Progenitor cell of endocrine pancreas (in vitro differentiated cells): ENCODE data around the gene FCHSD2. TPM values are rescaled to one million over a fixed set of nuclear protein-coding genes. Genes with fewer than 3 reads are reported as not detected.

ENCODE experiments used
- DNase-seq: peaks from one replicate; pipeline ENCODE4 v3.0.0; 2021; ENCODE audit warnings: low spot score; ENCODE audit not compliant: unreplicated experiment
- H3K27ac Mint-ChIP-seq: 2 replicates; pipeline ENCODE4 v1.8.0; 2021; ENCODE audit warnings: mild to moderate bottlenecking, moderate library complexity, mixed read lengths
- H3K27me3 Mint-ChIP-seq: 2 replicates; pipeline ENCODE4 v1.8.0; 2021; ENCODE audit warnings: mixed read lengths
- H3K36me3 Mint-ChIP-seq: 2 replicates; pipeline ENCODE4 v1.8.0; 2022; ENCODE audit warnings: mixed read lengths; ENCODE audit not compliant: insufficient read depth
- H3K4me1 Mint-ChIP-seq: 2 replicates; pipeline ENCODE4 v1.8.0; 2021; ENCODE audit warnings: low read depth, mixed read lengths
- H3K4me3 Mint-ChIP-seq: 2 replicates; pipeline ENCODE4 v1.8.0; 2021; ENCODE audit warnings: low read depth, mild to moderate bottlenecking, moderate library complexity, mixed read lengths
- H3K9me3 Mint-ChIP-seq: 2 replicates; pipeline ENCODE4 v1.8.0; 2021; ENCODE audit warnings: low read depth, mixed read lengths
- CTCF ChIP-seq: fragments of 200-600 bp; sonication (generic); IDR thresholded peaks from one replicate; pipeline ENCODE4 v1.5.0; 2021; ENCODE audit warnings: antibody characterized with exemption, mild to moderate bottlenecking; ENCODE audit not compliant: unreplicated experiment
- total RNA-seq: library from RNA; stranded (reverse); gene quantifications from 2 replicates; pipeline ENCODE4 v1.2.1, GENCODE V29; 2021

FCHSD2 gene
- total RNA-seq, 1 donor from 2014 or later = 35.4 TPM

DNA sequence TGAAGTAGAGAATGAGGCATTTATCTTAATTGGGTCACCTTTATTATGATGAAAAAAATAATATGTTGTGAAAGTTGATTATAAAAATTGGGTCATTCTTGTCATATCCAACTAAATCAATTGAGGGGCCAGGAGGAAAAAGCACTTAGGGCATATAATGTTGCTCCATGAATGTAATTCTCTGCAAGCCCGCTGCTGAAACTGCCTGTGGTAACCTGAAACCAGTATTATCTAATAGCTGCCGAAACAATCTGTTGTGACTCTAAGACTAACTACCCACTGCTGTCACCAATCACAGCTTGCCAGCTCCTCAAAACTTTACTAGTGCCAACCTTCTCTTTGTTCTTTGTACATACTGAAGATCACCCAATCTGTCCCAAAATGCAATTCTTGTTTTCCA lies 212.1 kb downstream of the FCHSD2 start:
- no peak overlapping the region for H3K4me3 Mint-ChIP-seq
- no peaks in the 10 kb centered on the region for H3K27me3 Mint-ChIP-seq
- no peak for DNase-seq
- H3K36me3 Mint-ChIP-seq = no peaks in the 10 kb centered on the region
- H3K27ac Mint-ChIP-seq = peak overlapping the region; percentile 26
- H3K9me3 Mint-ChIP-seq = no peaks in the 10 kb centered on the region
- TF ChIP-seq CTCF = no peak
- H3K4me1 Mint-ChIP-seq = peaks cover 12% of the 10 kb centered on the region

DNA sequence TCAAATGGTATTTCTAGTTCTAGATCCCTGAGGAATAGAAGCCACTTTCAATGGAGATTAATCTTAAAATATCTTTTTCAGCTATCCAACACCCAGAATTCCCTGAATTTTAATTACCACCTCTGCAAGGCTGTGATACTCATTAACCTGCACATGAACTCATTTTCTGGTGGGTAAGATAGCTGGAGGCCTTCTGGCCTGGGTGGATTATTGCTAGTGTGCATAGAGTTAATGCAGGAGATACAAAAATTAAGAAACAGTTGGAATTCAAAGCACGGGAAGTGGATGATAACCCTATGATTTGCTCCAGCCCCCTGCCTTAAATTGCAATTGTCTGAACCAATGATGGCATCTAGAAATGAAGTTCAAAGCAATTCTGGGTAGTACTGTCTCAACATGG lies 212.9 kb downstream of the FCHSD2 start:
- H3K9me3 Mint-ChIP-seq = no peaks in the 10 kb centered on the region
- no peak overlapping the region for H3K4me3 Mint-ChIP-seq
- peaks cover 12% of the 10 kb centered on the region for H3K4me1 Mint-ChIP-seq
- H3K27me3 Mint-ChIP-seq = no peaks in the 10 kb centered on the region
- no peaks in the 10 kb centered on the region for H3K36me3 Mint-ChIP-seq
- DNase-seq = no peak
- no peak for TF ChIP-seq CTCF
- H3K27ac Mint-ChIP-seq = no peak overlapping the region

GRCh38 chr11:72927380-72927779 lies 214.7 kb downstream of the FCHSD2 start:
- H3K4me3 Mint-ChIP-seq = no peak overlapping the region
- no peaks in the 10 kb centered on the region for H3K27me3 Mint-ChIP-seq
- H3K4me1 Mint-ChIP-seq = peaks cover 12% of the 10 kb centered on the region
- no peak for DNase-seq
- H3K27ac Mint-ChIP-seq = peak overlapping the region; percentile 70
- H3K9me3 Mint-ChIP-seq = no peaks in the 10 kb centered on the region
- no peak for TF ChIP-seq CTCF
- no peaks in the 10 kb centered on the region for H3K36me3 Mint-ChIP-seq

- Mint-ChIP-seq H3K27ac (no peak overlapping the region), H3K4me1 (peaks cover 12% of the 10 kb centered on the region), H3K36me3 (no peaks in the 10 kb centered on the region), H3K27me3 (no peaks in the 10 kb centered on the region), H3K9me3 (no peaks in the 10 kb centered on the region), H3K4me3 (no peak overlapping the region)
- no peak for DNase-seq
- TF ChIP-seq CTCF = no peak
These were observed 216.0 kb downstream of the FCHSD2 start for GRCh38 chr11:72926076-72926475.

- no peaks in the 10 kb centered on the region for H3K36me3 Mint-ChIP-seq
- no peaks in the 10 kb centered on the region for H3K27me3 Mint-ChIP-seq
- TF ChIP-seq CTCF = no peak
- DNase-seq = no peak
- H3K4me3 Mint-ChIP-seq = no peak overlapping the region
- H3K9me3 Mint-ChIP-seq = no peaks in the 10 kb centered on the region
- no peak overlapping the region for H3K27ac Mint-ChIP-seq
- H3K4me1 Mint-ChIP-seq = peaks cover 12% of the 10 kb centered on the region
These were observed 216.5 kb downstream of the FCHSD2 start for GRCh38 chr11:72925656-72926055.
